ENCODE results near the gene C13orf42. TPM values are rescaled to one million over a fixed set of nuclear protein-coding genes. Genes with fewer than 3 reads are reported as not detected.

Gene C13orf42
- total RNA-seq, 3 donors from 2014 or later, result not detected

DNA sequence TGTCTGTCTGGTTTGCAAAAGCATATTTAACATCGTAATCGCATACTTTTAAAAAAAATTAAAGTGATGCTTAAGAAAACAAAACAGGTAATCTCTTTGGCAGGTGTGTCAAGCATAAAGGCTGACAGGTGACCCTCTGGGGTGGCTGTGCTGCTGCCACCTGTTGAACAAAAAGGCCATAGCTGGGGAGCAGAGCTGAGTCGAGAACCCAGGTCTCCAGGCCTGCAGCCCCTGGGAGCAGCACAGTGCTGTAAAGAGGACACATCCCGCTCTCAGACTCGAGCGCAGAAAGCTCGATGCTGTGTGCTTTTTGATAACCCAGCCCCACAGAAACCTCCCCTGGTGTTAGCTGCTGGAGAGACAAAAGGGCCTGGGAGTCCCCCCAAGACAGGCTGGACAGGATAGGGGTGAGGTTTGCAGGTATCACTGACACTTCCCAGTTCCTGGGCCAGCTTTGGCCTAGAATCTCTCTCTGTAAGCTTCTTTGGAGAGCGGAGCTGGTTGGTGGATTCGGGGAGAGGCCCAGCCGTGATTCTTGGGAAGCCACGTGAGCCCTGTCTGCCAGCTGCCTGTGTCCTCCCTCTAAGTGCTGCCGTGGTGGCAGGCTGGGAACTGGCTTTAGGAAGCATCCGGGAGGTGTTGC, 66.9 kb downstream of the C13orf42 start:
- H3K4me1 ChIP-seq (ENCODE audit: low read depth), result no peaks in the 10 kb centered on the region
- H3K36me3 ChIP-seq (ENCODE audit: low read depth), result no peaks in the 10 kb centered on the region
- no peak for DNase-seq
- no peak overlapping the region for H3K4me3 ChIP-seq
- no peak for ATAC-seq
- TF ChIP-seq, protein P1, sequence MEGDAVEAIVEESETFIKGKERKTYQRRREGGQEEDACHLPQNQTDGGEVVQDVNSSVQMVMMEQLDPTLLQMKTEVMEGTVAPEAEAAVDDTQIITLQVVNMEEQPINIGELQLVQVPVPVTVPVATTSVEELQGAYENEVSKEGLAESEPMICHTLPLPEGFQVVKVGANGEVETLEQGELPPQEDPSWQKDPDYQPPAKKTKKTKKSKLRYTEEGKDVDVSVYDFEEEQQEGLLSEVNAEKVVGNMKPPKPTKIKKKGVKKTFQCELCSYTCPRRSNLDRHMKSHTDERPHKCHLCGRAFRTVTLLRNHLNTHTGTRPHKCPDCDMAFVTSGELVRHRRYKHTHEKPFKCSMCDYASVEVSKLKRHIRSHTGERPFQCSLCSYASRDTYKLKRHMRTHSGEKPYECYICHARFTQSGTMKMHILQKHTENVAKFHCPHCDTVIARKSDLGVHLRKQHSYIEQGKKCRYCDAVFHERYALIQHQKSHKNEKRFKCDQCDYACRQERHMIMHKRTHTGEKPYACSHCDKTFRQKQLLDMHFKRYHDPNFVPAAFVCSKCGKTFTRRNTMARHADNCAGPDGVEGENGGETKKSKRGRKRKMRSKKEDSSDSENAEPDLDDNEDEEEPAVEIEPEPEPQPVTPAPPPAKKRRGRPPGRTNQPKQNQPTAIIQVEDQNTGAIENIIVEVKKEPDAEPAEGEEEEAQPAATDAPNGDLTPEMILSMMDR (IDR thresholded peaks at IDR 0.05), result no peak
- H3K9me3 ChIP-seq, result no peaks in the 10 kb centered on the region
- intact Hi-C loops (cut with DNase I, micrococcal nuclease), result no loop called here

DNA sequence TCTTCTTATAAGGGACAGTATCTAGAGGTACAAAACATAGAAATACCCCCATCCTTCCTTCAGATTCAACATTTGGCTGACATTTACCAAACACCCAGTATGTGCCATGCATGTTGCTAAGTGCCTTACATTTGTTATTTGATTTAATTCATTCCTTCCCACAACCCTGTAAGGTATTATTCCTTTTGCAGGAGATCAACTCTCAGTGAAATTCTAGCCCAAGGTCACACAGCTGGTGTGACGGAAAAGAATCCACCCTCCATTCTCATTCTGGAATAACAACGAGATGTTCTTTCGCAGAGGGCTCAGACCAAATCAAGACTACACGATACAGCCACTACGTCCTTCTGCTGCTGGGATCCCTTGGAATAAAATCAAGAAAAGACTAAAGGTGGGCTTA, 67.8 kb downstream of the C13orf42 start:
- H3K4me3 ChIP-seq, result no peak overlapping the region
- intact Hi-C loops (cut with DNase I, micrococcal nuclease), result no loop called here
- DNase-seq (no peak), ATAC-seq (no peak)
- no peaks in the 10 kb centered on the region for H3K9me3 ChIP-seq
- TF ChIP-seq, protein P1 (IDR thresholded peaks at IDR 0.05), result no peak
- no peaks in the 10 kb centered on the region for H3K36me3 ChIP-seq (ENCODE audit: low read depth)
- H3K4me1 ChIP-seq (ENCODE audit: low read depth), result no peaks in the 10 kb centered on the region

DNA sequence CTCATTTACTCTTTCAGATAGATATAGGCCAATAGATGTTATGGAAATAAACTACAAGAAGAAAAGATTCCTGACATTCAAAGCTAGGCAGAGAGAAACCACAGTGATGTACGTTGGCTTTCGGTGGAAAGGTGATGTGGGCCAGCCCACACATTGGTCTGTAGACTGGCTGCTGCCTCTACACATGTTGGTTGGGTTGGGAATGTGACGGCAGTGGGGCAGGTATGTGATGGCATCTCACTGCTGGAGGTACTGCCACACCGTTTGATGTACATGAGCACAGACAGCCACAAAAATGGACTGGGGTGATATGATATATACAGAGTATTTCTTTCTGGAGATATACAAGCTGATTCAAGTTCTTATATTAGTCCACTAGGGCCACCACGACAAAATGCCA, 69.4 kb downstream of the C13orf42 start:
- TF ChIP-seq, protein P1 (IDR thresholded peaks at IDR 0.05), result no peak
- intact Hi-C loops (cut with DNase I, micrococcal nuclease), result no loop called here
- Histone ChIP-seq H3K9me3 (no peaks in the 10 kb centered on the region), H3K36me3 (ENCODE audit: low read depth) (no peaks in the 10 kb centered on the region), H3K4me1 (ENCODE audit: low read depth) (no peaks in the 10 kb centered on the region), H3K4me3 (no peak overlapping the region)
- ATAC-seq, result no peak
- DNase-seq, result no peak

DNA sequence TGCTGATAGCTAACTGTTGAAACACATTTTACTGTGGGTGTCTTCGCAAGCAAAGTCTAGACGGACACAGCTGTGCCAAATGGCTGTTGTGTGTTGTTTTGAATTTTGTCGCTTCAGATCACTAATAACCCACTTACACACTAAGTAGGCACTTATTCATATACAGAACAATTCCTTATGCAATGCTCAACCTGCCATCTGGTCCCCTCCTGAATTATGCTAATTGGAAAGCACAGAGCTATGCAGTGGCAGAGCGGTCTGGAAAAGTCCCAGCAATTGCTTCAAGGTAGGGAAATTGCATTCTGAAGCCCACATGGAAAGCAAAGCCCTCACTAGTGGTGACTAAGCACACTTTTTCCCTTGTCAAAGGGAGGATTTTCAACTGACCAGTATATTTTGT, 69.9 kb downstream of the C13orf42 start:
- Histone ChIP-seq H3K36me3 (ENCODE audit: low read depth) (no peaks in the 10 kb centered on the region), H3K4me3 (no peak overlapping the region), H3K9me3 (no peaks in the 10 kb centered on the region), H3K4me1 (ENCODE audit: low read depth) (no peaks in the 10 kb centered on the region)
- DNase-seq, result no peak
- intact Hi-C loops (cut with DNase I, micrococcal nuclease), result no loop called here
- TF ChIP-seq, protein P1 (IDR thresholded peaks at IDR 0.05), result no peak
- no peak for ATAC-seq

DNA sequence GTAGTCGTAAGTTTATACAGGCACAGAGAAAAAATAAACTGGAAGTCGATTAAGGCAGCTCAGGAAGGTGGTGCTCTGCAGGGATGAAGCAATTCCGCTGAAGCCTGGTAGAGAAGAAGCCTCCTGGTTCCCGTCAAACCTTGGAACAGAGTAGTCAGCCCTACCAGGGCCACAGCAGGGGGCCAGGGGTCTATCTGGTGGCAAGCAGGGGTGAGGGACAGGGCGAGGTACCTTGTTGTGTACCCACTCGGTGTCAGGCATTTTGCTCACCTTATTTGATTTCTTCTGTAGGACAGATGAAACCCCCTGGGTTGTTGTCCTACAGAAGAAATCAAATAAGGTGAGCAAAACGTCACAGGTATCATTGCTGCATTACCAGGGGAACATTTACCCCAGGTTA, 70.6 kb downstream of the C13orf42 start:
- H3K9me3 ChIP-seq, result no peaks in the 10 kb centered on the region
- TF ChIP-seq, protein P1 (IDR thresholded peaks at IDR 0.05), result no peak
- no peak for DNase-seq

DNA sequence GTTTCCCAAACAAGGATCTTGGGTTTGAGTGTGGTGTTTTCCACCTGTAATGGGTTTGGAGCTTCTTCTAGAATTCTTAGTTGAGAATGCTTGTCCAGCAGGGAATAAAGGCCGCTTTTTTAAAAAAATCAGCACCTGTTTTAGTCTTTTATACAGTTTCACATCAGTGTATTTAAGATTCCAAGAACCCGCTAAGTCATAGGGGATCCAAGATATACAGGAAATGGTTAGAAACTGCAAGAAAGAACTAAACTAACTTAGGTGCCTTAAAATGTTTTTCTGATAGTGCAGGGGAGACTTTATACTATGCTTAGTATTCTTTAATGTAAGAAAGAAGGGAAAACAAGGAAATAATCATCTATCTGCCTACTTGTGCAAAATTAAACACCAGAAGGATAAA, 74.7 kb downstream of the C13orf42 start:
- H3K9me3 ChIP-seq, result no peaks in the 10 kb centered on the region
- no peak for DNase-seq
- H3K4me3 ChIP-seq, result no peak overlapping the region
- intact Hi-C loops (cut with DNase I, micrococcal nuclease), result no loop called here
- H3K4me1 ChIP-seq (ENCODE audit: low read depth), result no peaks in the 10 kb centered on the region
- ATAC-seq, result no peak
- H3K36me3 ChIP-seq (ENCODE audit: low read depth), result no peaks in the 10 kb centered on the region
- TF ChIP-seq, protein P1 (IDR thresholded peaks at IDR 0.05), result no peak

More for the DNA sequence above, 70.6 kb downstream of the C13orf42 start:
- H3K4me1 ChIP-seq (ENCODE audit: low read depth), result no peaks in the 10 kb centered on the region
- intact Hi-C loops (cut with DNase I, micrococcal nuclease), result no loop called here
- ATAC-seq, result no peak
- no peak overlapping the region for H3K4me3 ChIP-seq
- no peaks in the 10 kb centered on the region for H3K36me3 ChIP-seq (ENCODE audit: low read depth)
